Renal pelvis (tissue), 4 donors: ENCODE results near the gene ARL15. TPM values are rescaled to one million over a fixed set of nuclear protein-coding genes. Genes with fewer than 3 reads are reported as not detected.
A peak's percentile ranks its signal among the peaks of the same experiment; 100 is the strongest.

Source experiments
- DNase-seq: peaks from one replicate; pipeline ENCODE4 v3.0.0-alpha.2; 2013
- polyA plus RNA-seq, 3 donors: library from polyadenylated mRNA; unstranded; fragments of 120-200 nt; gene quantifications; one replicate each; pipeline ENCODE4 v1.2.1, GENCODE V29; 2013; ENCODE audit not compliant: insufficient read length in 3 of 3

The ARL15 gene
- polyA plus RNA-seq, 3 donors: 27.0 to 29.0 (median 28.0) TPM

- peak; percentile 35 for DNase-seq
These were observed 95.1 kb downstream of the ARL15 start for GRCh38 chr5:54215233-54215736.

- peak; percentile 41 for DNase-seq
These were observed 95.7 kb downstream of the ARL15 start for GRCh38 chr5:54214722-54215121.

- DNase-seq: no peak
These were observed 98.0 kb downstream of the ARL15 start for GRCh38 chr5:54212331-54212730.

- no peak for DNase-seq
These were observed 98.5 kb downstream of the ARL15 start for GRCh38 chr5:54211912-54212311.

GRCh38 chr5:54207566-54207965 lies 102.8 kb downstream of the ARL15 start:
- no peak for DNase-seq

GRCh38 chr5:54206580-54207229 lies 103.7 kb downstream of the ARL15 start:
- DNase-seq: no peak

- no peak for DNase-seq
These were observed 104.5 kb downstream of the ARL15 start for GRCh38 chr5:54205918-54206317.

GRCh38 chr5:54205453-54205852 lies 104.9 kb downstream of the ARL15 start:
- DNase-seq: no peak

GRCh38 chr5:54197018-54197417 lies 113.4 kb downstream of the ARL15 start:
- DNase-seq: no peak

- no peak for DNase-seq
These were observed 114.7 kb downstream of the ARL15 start for GRCh38 chr5:54195701-54196100.

- peak; percentile 48 for DNase-seq
These were observed 116.1 kb downstream of the ARL15 start for GRCh38 chr5:54194318-54194717.

GRCh38 chr5:54187694-54188093 lies 122.7 kb downstream of the ARL15 start:
- no peak for DNase-seq

GRCh38 chr5:54186912-54187445 lies 123.4 kb downstream of the ARL15 start:
- no peak for DNase-seq

GRCh38 chr5:54186108-54186507 lies 124.3 kb downstream of the ARL15 start:
- no peak for DNase-seq

GRCh38 chr5:54184806-54185205 lies 125.6 kb downstream of the ARL15 start:
- DNase-seq: no peak

- peak; percentile 22 for DNase-seq
These were observed 129.7 kb downstream of the ARL15 start for GRCh38 chr5:54180630-54181031.

GRCh38 chr5:54178991-54179390 lies 131.4 kb downstream of the ARL15 start:
- no peak for DNase-seq

- DNase-seq: no peak
These were observed 132.2 kb downstream of the ARL15 start for GRCh38 chr5:54178207-54178606.

- no peak for DNase-seq
These were observed 133.3 kb downstream of the ARL15 start for GRCh38 chr5:54177058-54177457.

GRCh38 chr5:54176066-54176830 lies 134.1 kb downstream of the ARL15 start:
- peak; percentile 47 for DNase-seq

GRCh38 chr5:54173251-54173650 lies 137.1 kb downstream of the ARL15 start:
- no peak for DNase-seq

GRCh38 chr5:54171645-54172384 lies 138.6 kb downstream of the ARL15 start:
- DNase-seq: no peak
